HEK293T (cell line): ENCODE measurements around the gene BTN3A1.

Experiments
- BHLHE40 ChIP-seq: fragments of 450-650 bp; IDR thresholded peaks from 2 replicates; pipeline ENCODE4 v1.6.1; 2016; ENCODE audit warnings: mild to moderate bottlenecking, moderate library complexity, borderline replicate concordance
- ELF4 ChIP-seq: fragments of 450-650 bp; IDR thresholded peaks from 2 replicates; pipeline ENCODE4 v1.6.1; 2017; ENCODE audit warnings: antibody characterized with exemption
- FOXA1 ChIP-seq: fragments of 450-650 bp; IDR thresholded peaks from 2 replicates; pipeline ENCODE4 v1.6.1; 2016; ENCODE audit warnings: mild to moderate bottlenecking
- FOXK2 ChIP-seq: fragments of 450-650 bp; IDR thresholded peaks from 2 replicates; pipeline ENCODE4 v1.6.1; 2016; ENCODE audit warnings: mild to moderate bottlenecking
- FOXM1 ChIP-seq: fragments of 450-650 bp; IDR thresholded peaks from 2 replicates; pipeline ENCODE4 v1.6.1; 2017; ENCODE audit warnings: mild to moderate bottlenecking, borderline replicate concordance
- HDGF ChIP-seq: fragments of 450-650 bp; IDR thresholded peaks from 2 replicates; pipeline ENCODE4 v1.6.1; 2017; ENCODE audit warnings: antibody characterized with exemption, borderline replicate concordance
- L3MBTL2 ChIP-seq: fragments of 450-650 bp; conservative IDR thresholded peaks from 2 replicates; pipeline ENCODE4 v1.6.1; 2016; ENCODE audit warnings: mild to moderate bottlenecking
- LEF1 ChIP-seq: fragments of 450-650 bp; IDR thresholded peaks from 2 replicates; pipeline ENCODE4 v1.6.1; 2017; ENCODE audit warnings: mild to moderate bottlenecking, borderline replicate concordance
- NFRKB ChIP-seq: fragments of 450-650 bp; IDR thresholded peaks from 2 replicates; pipeline ENCODE4 v1.6.1; 2016; ENCODE audit warnings: mild to moderate bottlenecking, moderate library complexity
- SP1 ChIP-seq: fragments of 450-650 bp; IDR thresholded peaks from 2 replicates; pipeline ENCODE4 v1.6.1; 2017
- SUZ12 ChIP-seq: fragments of 450-650 bp; IDR thresholded peaks from 2 replicates; pipeline ENCODE4 v1.6.1; 2016; ENCODE audit warnings: mild to moderate bottlenecking
- TARDBP ChIP-seq: fragments of 450-650 bp; IDR thresholded peaks from 2 replicates; pipeline ENCODE4 v1.6.1; 2016
- ZNF384 ChIP-seq: fragments of 450-650 bp; IDR thresholded peaks from 2 replicates; pipeline ENCODE4 v1.6.1; 2016

DNA sequence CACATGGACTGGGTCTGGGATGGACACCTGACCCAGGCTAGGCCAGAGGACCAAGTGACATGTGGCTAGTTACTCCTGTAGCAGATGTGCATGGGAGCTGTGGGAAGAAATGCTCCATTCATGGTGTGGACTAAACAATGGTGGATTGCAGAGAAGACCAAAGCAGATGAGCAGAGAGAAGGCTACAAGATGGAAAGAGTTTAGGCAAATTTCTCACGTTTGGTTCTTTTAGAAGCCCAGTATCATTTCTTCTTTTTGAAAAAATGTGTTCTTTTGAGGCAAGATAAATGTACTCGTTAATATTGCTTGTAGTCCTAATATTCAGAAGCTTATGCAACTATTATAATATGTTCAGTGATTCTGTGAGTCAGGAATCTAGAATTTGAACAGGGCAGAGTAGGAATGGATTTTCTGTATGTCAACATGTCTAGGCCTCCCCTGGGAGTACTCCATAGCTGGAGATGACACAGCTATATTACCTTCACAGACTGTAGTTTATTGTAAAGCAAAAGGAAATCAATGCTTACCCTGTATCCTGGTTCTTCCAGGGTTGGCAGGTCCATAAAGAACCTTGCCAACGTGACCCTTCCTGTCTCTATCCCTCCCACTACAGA is 53.4 kb downstream of the BTN3A1 start:
- TF ChIP-seq L3MBTL2 (no peak), NFRKB (no peak), TARDBP (no peak), FOXM1 (no peak), SUZ12 (no peak), LEF1 (no peak), FOXK2 (no peak), ELF4 (no peak), BHLHE40 (no peak), ZNF384 (no peak), FOXA1 (no peak), SP1 (no peak), HDGF (no peak)
